NCI-H2081 (cell line): ENCODE measurements around the gene CD81.
A peak's percentile ranks its signal among the peaks of the same experiment; 100 is the strongest.

Source experiments
- DNase-seq, 2 experiments: peaks; one replicate each; lab custom pipeline; 2025; lab: John Stamatoyannopoulos, UW

The CD81 gene

DNA sequence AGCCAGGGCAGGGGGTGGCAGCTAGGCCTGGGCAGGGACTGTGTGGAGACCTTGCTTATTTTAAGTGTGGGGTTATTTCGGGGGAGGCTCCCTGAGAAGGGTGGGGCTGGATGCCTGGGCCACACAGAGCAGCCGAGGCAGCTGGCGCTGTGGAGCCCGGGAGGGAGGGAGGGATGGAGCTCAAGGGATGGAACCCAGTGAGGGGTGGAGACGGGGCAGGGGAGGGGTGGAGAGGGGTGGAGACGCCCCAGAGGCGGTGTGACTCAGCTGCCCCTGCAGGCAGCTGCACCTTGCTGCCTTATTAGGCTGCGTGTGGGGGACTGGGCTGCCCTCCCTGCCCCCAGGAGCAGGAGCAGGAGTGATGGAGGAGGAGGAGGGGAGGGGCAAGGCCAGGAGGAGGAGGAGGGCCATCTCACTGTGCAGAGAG, 13.6 kb downstream of the CD81 start:
- peak in 1 of 2 experiments; percentile 15 for DNase-seq

DNA sequence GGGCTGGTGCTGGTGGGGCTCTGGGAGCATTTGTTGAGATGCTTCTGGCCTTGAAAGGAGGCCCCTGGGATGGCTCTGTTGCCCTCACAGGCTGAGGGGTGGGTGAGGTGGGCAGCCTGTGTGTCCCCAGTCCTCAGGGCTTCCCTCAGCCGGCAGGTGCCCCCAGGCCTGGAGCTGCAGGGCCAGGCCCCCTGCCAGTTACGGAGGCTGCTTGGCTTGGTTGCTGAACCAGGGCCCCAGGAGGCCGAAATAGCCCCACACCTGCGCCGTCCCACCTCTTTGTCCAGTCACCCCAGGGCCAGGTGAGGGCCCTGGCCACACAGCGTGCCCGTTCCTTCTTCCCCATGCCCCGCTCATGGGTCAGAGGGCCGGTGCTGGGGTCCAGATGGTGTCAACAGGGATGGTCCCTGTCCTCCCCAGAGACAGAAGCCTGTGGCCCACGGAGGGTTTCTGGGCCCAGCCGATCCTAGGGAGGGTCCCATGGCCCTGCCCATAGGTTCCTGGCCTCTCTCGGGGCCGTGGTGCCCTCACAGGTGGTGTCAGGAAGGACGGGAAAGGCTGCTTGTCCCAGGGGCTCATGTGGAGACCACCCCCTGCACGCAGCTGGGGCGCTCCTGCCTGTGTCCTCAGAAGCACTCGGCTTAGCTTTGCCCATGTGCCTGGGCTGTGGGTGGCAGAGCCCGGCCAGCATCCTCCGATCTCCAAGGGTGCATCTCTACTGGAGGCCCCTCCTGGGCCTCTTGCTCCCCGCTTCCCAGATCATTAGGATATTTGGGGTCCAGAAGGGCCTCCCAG, 14.3 kb downstream of the CD81 start:
- DNase-seq, result no peak

DNA sequence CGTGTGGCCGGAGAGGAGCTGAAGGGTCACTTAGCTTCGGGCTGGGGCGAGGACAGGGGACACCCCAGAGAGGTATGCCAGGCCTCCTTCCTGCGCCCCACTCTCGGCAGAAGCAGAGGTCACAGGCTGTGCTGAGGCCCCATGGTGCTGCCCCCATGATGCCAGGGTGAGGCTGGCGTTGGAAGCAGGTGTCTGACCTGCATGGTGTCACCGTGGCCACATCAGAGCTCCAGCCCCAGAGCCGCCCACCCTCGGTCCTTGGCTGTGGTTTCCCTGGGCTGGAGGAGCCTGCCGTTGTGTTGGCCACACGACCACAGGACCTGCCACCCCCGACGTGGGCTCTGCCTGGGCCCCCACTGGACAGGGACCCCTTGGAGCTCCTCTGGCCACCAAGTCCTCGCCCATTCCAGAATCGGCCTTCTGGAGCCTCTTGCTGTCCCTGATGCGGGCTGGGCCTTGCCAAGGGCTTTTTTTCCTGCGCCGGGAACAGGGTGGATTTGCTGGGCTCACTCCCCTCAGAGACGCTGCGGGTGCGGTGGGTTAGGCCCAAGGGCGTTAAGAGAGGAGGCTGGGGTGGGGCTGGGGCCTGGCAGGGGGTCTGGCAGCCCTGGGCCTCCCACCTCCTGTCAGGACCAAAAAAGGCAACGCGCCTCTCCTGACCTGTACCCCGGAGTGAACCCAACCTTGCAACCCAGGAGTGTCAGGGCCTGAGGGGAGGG, 15.3 kb downstream of the CD81 start:
- no peak for DNase-seq

DNA sequence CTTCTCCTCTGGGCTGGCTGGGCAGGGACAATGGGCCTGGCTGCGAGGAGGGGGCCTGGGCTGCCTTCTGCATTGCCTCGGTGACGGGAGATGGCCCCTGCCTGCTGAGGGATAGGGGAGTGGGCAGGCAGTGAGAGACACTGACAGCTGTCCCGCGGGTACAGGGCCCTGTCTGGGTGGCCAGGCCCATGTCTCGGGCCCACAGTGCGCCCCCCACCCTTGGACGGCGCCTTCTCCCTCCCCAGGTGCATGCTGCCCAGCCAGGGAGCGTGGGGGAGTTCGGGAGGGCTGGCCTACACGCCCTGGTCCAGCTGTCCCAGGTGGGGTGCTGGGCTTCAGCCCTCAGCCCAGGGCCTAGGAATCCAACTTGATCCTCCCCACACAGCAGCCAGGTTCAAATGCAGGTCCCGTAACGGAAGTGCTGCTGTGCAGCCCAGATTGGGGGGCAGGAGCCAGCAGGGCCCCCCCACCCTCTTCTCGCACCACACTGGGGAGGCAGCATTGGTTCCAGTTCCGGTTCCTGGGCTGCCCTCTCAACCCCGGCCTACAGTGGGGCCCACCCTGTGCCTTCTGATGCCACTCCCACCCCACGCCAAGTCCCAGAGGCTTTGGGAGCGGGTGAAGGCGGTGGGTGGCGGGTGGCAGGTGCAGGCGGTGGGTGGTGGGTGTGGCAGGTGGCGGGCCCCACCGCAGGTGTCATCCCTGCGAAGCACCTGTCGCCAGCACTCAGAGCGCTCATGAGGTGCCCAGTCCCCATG, 16.2 kb downstream of the CD81 start:
- no peak for DNase-seq

DNA sequence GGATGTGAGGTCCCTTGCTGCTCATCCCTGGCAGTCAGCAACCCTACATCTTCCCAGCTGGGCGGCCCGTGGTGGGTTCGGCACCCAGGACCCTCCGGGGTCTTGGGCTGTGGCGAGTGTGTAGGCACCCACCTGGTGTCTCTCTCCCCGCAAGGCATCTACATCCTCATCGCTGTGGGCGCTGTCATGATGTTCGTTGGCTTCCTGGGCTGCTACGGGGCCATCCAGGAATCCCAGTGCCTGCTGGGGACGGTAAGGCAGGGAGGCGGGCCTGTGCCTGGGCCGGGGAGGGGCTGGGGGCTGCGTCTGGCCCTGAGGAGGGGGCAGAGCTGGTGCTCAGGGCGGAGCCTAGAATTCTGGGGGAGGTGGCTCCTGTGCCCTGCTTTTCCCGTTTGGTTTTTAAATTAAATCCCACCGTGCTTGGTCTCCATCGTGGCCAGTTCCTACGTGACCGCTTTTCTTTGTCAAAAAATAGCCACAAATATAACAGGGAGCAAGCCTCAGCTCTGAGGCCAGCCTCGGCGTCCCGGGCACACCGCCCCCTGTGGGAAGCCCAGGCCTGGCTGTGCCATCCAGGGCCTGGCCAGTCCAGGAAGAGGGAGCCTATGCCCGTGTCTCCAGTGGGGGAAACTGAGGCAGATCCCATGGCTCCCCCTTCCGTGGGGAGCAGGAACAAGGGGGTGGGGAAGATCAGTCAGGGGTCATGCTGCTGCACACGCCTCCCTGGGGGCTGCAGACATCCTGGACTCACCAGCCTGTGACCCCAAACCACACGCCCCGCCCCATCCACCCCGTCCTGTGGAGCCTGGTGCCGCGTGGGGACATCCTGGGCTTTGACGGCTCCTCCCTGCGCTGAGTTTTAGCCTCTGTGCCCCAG, 17.1 kb downstream of the CD81 start:
- DNase-seq, result no peak

DNA sequence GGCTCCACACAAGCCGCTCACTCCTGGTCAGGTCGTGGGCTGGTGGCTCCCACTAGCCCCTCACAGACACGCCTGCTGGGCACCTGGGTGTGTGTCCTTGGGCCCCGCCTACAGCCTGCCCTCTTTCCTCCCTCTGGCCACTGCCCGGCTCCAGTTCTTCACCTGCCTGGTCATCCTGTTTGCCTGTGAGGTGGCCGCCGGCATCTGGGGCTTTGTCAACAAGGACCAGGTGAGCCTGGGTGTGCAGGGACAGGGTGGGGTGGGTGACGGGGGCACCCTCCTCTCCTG, 17.7 kb downstream of the CD81 start:
- DNase-seq, result no peak

DNA sequence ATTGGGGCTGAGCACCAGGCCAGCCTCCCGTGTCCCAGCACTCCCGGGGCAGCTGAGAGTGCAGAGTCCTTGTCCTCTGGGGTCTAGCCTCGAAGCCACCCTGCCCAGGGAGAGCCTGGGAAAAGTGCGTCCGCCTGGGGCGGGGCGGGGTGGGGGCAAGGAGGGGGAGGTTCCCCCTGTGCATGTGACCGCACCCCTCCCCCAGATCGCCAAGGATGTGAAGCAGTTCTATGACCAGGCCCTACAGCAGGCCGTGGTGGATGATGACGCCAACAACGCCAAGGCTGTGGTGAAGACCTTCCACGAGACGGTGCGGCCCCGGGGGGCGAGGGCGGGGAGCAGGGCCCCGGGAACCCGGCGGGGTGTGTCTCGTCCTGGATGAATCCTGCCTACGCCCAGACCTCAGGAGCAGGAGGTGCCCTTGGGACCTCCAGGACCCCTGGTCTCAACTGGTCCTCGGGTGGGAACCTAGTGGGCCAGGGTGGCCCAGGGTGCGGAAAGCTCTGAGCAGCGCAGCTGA, 18.2 kb downstream of the CD81 start:
- DNase-seq, result no peak

DNA sequence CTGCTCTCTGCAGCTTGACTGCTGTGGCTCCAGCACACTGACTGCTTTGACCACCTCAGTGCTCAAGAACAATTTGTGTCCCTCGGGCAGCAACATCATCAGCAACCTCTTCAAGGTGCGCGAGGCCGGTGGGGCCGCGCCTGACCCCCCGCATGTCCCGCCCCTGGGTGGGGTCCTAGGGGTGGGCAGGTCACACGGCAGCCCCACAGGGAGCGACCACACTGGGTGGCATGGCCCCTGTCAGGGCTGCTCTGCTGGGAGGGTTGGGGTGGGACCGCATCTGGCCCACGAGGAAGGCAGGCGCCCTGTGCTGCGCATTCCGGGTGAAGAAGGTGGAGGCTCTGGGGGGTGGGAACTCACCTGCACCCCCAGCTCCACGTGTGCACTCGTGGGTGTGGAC, 18.7 kb downstream of the CD81 start:
- no peak for DNase-seq

DNA sequence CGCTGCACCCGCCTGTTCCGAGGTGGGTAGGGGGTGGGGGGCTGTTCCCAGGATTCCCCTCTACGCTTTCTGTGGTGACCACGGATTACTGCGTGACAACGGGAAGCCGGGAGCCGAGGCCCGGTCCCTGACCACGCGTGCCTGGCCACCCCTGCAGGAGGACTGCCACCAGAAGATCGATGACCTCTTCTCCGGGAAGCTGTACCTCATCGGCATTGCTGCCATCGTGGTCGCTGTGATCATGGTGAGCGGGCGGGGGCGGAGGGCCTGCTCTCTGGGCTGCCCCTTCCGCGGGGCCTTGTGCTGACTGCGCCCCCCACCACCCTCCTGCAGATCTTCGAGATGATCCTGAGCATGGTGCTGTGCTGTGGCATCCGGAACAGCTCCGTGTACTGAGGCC, 19.4 kb downstream of the CD81 start:
- DNase-seq, result no peak

DNA sequence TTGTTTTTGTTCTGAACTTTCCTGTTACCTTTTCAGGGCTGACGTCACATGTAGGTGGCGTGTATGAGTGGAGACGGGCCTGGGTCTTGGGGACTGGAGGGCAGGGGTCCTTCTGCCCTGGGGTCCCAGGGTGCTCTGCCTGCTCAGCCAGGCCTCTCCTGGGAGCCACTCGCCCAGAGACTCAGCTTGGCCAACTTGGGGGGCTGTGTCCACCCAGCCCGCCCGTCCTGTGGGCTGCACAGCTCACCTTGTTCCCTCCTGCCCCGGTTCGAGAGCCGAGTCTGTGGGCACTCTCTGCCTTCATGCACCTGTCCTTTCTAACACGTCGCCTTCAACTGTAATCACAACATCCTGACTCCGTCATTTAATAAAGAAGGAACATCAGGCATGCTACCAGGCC, 19.9 kb downstream of the CD81 start:
- DNase-seq, result no peak

DNA sequence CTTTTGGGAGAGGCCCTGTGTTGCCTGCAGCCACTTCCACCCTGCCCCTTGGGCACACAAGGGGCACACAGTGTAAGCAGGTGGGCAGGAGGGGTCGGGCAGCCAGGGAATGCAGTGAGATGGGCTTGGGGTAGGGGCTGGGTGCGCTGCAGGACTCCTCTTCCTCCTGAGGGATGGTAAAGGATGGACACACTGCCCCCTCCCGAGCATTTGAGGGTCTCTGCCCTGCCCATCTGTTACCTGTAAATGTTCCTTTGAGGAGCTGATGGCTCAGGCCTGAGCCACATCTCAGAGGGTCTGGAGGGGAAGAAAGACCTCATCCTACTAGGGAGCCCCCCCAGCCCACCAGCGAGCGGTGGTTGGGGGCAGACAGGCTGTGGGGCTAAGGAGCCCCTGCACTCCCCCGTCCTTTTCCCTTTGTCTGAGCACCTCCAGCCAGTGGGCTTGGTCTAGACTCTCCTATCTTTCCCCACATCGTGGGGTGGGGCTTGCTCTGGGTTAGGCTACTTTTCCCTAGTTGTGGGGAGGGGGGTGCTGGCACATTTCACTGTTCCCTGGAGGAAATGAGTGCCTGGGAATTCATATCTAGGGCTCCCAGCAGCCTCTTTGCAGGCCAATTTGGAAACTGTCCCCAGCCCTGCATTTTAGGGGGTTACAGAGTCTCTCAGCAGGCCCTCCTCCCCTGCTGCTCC, 21.7 kb downstream of the CD81 start:
- DNase-seq, result no peak

DNA sequence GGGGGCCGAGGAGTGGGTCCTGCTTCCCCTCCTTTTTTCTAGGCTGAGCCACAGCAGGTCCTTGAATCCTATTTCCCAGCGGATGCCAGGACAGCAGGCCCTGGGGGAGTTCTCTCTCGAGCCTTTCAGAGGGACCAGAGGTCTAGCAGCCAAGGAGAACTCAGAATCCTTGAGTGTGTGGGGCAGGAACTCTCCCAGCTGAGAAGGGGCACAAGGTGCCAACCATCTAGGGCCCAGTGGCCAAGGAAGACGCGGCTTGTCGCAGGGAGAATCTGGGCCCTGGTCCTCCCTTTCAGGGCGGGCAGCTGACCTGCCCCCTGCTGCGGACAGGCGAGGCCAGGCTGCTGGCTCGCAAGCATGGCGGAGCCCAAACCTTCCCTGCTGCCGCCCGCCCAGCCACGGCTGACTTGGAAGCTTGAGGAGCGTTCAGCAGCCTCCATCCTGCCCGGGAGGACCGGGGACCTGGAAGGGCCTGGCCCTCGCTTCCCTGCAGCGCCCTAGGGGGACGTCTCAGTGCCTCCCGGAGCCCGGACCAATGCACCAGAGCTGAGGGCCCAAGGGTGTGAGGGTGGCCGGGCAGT, 22.5 kb downstream of the CD81 start:
- no peak for DNase-seq

DNA sequence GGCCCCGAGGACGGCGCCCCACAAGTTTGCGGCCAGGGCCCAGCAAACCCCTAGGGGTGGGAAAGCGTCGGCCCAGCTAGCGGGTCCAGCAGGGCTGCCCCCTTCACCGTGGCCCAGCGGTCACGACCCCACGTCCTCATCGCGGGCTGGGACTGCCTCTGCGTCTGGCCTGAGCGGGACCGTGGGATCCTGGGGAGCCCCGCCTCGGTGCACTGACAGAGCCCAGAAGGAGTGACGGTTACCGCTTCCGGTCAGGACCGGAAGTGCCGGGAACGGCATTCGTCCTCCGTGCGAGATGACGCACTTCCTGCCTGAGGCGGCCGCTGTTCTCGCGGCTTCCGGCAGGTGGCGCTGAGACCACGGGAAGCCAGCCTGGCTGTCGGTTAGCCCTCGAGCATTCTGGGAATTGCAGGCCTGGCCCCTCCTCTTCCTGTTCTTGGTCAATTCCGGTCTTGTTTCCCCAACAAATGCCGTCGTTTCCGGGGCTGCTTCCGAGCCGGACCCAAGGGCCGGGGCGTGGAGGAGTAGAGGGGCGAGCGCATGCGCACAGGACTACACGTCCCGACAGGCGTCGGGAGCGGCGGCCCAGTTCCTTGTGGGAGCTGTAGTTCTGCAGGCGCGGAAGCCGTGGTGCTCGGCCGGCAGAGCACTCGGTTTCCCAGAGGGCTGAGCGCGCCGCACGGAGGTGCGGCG, 23.1 kb downstream of the CD81 start, which contains the start of gene TSSC4:
TSSC4 (plus strand) TSS at position 682 of the 693 bp plus-strand sequence. CDS start 1,884 bp downstream, outside the sequence.
- DNase-seq, result peak; percentile 99 to 100

DNA sequence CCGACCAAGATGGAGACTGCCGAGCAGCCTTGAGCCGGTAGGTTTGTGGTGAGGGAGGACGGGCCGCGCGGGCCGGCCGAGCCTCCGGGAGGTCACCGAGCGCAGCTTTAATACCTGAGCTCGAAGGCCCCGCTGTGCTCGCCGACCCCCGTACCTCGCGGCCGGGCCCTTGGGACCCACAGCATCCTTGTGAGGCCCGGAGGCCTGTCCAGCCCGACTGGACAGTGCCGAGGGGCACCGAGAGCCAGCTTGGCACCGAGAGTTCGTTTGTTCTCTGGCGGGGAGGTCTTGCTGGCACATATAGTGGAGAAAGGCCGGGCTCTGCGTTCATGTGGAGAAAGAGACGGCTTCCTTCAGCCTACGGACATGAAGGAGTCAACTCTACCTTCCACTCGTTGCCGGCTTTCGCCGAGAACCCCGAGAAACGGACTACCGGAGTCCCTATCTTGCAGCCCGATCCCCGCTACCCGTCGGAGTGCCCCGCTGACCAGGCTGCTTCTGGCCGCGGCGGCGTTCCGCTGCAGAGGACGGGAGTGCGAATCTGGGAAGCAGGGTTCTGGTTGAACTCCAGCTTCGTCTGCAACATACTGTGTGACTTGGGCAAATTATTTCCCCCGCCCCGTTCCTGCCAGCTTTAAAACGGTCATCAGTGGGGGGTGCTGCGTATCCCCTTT, 23.8 kb downstream of the CD81 start:
- no peak for DNase-seq

DNA sequence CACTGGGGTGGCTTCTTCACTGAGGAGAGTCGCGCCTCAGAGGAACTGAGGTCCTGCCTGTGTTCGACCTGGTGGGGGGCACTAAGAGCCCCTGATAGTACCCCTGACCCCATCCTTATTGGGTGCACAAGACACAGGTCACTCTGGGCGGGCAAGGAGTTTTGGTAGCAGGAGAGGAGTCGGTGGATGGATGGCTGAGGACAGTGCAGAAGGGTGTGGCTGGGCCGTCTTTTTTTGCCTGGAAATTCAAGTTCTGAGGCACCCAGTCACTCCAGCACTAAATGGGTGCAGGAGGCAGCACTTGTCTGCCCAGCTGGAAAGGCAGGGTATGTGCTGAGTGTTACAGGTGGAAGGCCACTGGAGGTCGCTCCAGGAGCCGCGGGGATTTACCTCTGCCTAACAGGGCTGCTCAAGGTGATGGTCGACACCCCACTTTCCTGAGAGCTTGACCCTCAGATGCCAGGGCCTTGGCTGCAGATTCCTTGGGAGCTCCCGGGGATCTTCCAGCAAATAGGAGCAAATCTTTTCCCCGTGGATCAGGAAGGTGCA, 24.4 kb downstream of the CD81 start:
- DNase-seq, result no peak

DNA sequence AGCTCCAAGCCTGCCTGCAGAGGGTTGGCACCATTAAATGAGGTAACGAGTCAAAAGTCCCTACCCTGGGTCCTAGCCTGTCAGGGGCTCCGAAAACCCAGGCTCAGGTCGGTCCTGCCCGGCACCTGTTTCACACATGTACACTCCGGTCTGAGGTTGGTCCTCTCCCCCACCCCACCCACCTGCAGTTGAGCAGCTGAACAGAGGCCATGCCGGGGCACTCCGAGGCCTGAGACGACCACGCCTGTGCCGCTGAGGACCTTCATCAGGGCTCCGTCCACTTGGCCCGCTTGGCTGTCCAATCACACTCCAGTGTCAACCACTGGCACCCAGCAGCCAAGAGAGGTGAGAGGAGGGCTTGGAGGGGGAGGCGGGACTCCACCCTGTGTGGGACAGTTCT, 25.0 kb downstream of the CD81 start:
- DNase-seq, result no peak

DNA sequence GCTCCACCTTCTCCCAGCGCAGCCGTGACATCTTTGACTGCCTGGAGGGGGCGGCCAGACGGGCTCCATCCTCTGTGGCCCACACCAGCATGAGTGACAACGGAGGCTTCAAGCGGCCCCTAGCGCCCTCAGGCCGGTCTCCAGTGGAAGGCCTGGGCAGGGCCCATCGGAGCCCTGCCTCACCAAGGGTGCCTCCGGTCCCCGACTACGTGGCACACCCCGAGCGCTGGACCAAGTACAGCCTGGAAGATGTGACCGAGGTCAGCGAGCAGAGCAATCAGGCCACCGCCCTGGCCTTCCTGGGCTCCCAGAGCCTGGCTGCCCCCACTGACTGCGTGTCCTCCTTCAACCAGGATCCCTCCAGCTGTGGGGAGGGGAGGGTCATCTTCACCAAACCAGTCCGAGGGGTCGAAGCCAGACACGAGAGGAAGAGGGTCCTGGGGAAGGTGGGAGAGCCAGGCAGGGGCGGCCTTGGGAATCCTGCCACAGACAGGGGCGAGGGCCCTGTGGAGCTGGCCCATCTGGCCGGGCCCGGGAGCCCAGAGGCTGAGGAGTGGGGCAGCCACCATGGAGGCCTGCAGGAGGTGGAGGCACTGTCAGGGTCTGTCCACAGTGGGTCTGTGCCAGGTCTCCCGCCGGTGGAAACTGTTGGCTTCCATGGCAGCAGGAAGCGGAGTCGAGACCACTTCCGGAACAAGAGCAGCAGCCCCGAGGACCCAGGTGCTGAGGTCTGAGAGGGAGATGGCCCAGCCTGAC, 26.0 kb downstream of the CD81 start:
- DNase-seq, result no peak

DNA sequence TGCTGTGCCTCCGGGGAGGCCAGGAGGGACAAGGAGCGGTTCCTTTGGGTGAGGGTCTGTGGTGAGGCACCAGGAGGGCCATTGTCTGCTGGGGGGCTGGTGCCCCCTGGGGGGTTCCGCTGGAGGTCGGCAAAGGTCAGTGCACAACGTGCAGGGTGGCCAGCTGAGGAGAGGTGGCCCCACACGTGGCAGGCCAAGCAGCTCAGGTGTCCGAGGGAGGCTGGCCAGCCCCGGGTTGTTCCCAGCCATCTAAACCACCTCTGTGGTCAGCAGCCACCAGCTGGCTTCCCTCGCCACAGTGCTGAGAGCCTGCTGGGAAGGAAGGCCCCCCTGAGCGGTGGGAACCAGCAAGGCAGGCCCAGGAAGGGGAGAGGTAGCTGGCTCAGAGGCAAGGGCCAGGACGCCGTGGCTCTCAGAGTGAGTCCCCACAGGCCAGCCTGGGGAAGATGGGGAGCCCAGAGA, 27.7 kb downstream of the CD81 start:
- DNase-seq, result no peak
